Uterus (tissue), 4 donors: ENCODE data around the gene FHIT. TPM values are rescaled to one million over a fixed set of nuclear protein-coding genes. Genes with fewer than 3 reads are reported as not detected.

Source experiments
- DNase-seq, 2 donors: peaks; one replicate each; pipeline ENCODE4 v3.0.0-alpha.2; 2019 to 2020
- H3K27ac ChIP-seq, 2 donors: fragments of 200-600 bp; sonication (generic); 1 replicate in 1 of 2; 2 replicates in 1 of 2; pipeline ENCODE4 v1.5.1; 2016 to 2018
- H3K27me3 ChIP-seq, 2 donors: fragments of 200-600 bp; sonication (generic); one replicate each; pipeline ENCODE4 v1.5.1; 2018 to 2019; ENCODE audit warnings: control low read depth in 1 of 2
- H3K36me3 ChIP-seq, 2 donors: fragments of 200-600 bp; sonication (generic); one replicate each; pipeline ENCODE4 v1.5.1; 2019; ENCODE audit warnings: control low read depth in 1 of 2
- H3K4me1 ChIP-seq, 2 donors: fragments of 200-600 bp; sonication (generic); one replicate each; pipeline ENCODE4 v1.5.1; 2018 to 2019; ENCODE audit warnings: control low read depth in 1 of 2
- H3K4me3 ChIP-seq, 2 donors: fragments of 200-600 bp; sonication (generic); 1 replicate in 1 of 2; 2 replicates in 1 of 2; pipeline ENCODE4 v1.5.1; 2018 to 2019; ENCODE audit warnings: mild to moderate bottlenecking in 1 of 2
- H3K9me3 ChIP-seq, 2 donors: fragments of 200-600 bp; sonication (generic); one replicate each; pipeline ENCODE4 v1.5.1; 2019; ENCODE audit warnings: control low read depth in 1 of 2
- CTCF ChIP-seq, 4 experiments: fragments of 200-600 bp in 2 of 4; fragments of 450-650 bp in 2 of 4; sonication (generic) in 2 of 4; IDR thresholded peaks; one replicate each; pipeline ENCODE4 v1.5.1; 2016 to 2019; ENCODE audit warnings: antibody characterized with exemption in 4 of 4, mild to moderate bottlenecking in 2 of 4, moderate library complexity in 1 of 4
- POLR2A ChIP-seq, 2 donors: fragments of 450-650 bp; IDR thresholded peaks; one replicate each; pipeline ENCODE4 v1.6.1; 2016; ENCODE audit warnings: antibody characterized with exemption in 2 of 2, mild to moderate bottlenecking in 1 of 2, moderate library complexity in 1 of 2
- intact Hi-C: fragments of 100-400 bp; cut with DNase I; formaldehyde crosslinking; loops from one replicate; pipeline ENCODE4 v1.15.1; 2023; ENCODE audit warnings: low total_unique reads
- total RNA-seq, 4 donors: library from RNA; depleted of rRNA in 3 of 4; stranded (reverse); fragments of >200 nt in 3 of 4; gene quantifications; one replicate each; pipeline versions ENCODE4 v1.1.0 to v1.2.4, GENCODE V29; 2014 to 2023
- donor health status: DM: yes; HTN: yes; CAD: no.

The FHIT gene
- total RNA-seq, 4 donors from 2014 or later = 1.3 to 15.2 (median 7.3) TPM

- H3K27me3 ChIP-seq = no peaks in the 10 kb centered on the region
- no peak for DNase-seq
- no peaks in the 10 kb centered on the region for H3K9me3 ChIP-seq
- H3K4me1 ChIP-seq = no peaks in the 10 kb centered on the region
- no peak for TF ChIP-seq POLR2A (IDR thresholded peaks at IDR 0.05)
- no peaks in the 10 kb centered on the region for H3K36me3 ChIP-seq
- H3K4me3 ChIP-seq = no peak overlapping the region
- intact Hi-C loops = no loop called here
- no peak overlapping the region for H3K27ac ChIP-seq
Measured at GRCh38 chr3:59978979-59979378, 1272.3 kb downstream of the FHIT start.

- Histone ChIP-seq H3K27ac (no peak overlapping the region), H3K4me3 (no peak overlapping the region), H3K9me3 (no peaks in the 10 kb centered on the region), H3K27me3 (no peaks in the 10 kb centered on the region), H3K36me3 (no peaks in the 10 kb centered on the region), H3K4me1 (no peaks in the 10 kb centered on the region)
- intact Hi-C loops = no loop called here
- DNase-seq = no peak
- TF ChIP-seq POLR2A (IDR thresholded peaks at IDR 0.05) = no peak
- TF ChIP-seq CTCF (IDR thresholded peaks at IDR 0.05) = no peak
Measured at GRCh38 chr3:59970796-59971195, 1280.5 kb downstream of the FHIT start.

GRCh38 chr3:59970376-59970775, 1280.9 kb downstream of the FHIT start:
- intact Hi-C loops = no loop called here
- H3K27ac ChIP-seq = no peak overlapping the region
- no peak overlapping the region for H3K4me3 ChIP-seq
- no peaks in the 10 kb centered on the region for H3K4me1 ChIP-seq
- H3K9me3 ChIP-seq = no peaks in the 10 kb centered on the region
- no peaks in the 10 kb centered on the region for H3K36me3 ChIP-seq
- H3K27me3 ChIP-seq = no peaks in the 10 kb centered on the region
- TF ChIP-seq CTCF (IDR thresholded peaks at IDR 0.05) (no peak), POLR2A (IDR thresholded peaks at IDR 0.05) (no peak)
- DNase-seq = no peak

GRCh38 chr3:59968513-59969045, 1282.7 kb downstream of the FHIT start:
- intact Hi-C loops = no loop called here
- TF ChIP-seq POLR2A (IDR thresholded peaks at IDR 0.05) (no peak), CTCF (IDR thresholded peaks at IDR 0.05) (no peak)
- H3K27ac ChIP-seq = no peak overlapping the region
- no peaks in the 10 kb centered on the region for H3K36me3 ChIP-seq
- no peaks in the 10 kb centered on the region for H3K27me3 ChIP-seq
- no peaks in the 10 kb centered on the region for H3K4me1 ChIP-seq
- DNase-seq = no peak
- H3K4me3 ChIP-seq = no peak overlapping the region
- no peaks in the 10 kb centered on the region for H3K9me3 ChIP-seq

- Histone ChIP-seq H3K36me3 (no peaks in the 10 kb centered on the region), H3K27me3 (no peaks in the 10 kb centered on the region), H3K4me3 (no peak overlapping the region), H3K4me1 (no peaks in the 10 kb centered on the region), H3K9me3 (no peaks in the 10 kb centered on the region), H3K27ac (no peak overlapping the region)
- TF ChIP-seq CTCF (IDR thresholded peaks at IDR 0.05) (no peak), POLR2A (IDR thresholded peaks at IDR 0.05) (no peak)
- intact Hi-C loops = no loop called here
- DNase-seq = no peak
Measured at GRCh38 chr3:59963676-59964075, 1287.6 kb downstream of the FHIT start.

GRCh38 chr3:59957150-59957549, 1294.1 kb downstream of the FHIT start:
- H3K9me3 ChIP-seq = no peaks in the 10 kb centered on the region
- no peaks in the 10 kb centered on the region for H3K4me1 ChIP-seq
- no peak for DNase-seq
- H3K4me3 ChIP-seq = no peak overlapping the region
- intact Hi-C loops = no loop called here
- H3K27me3 ChIP-seq = no peaks in the 10 kb centered on the region
- TF ChIP-seq POLR2A (IDR thresholded peaks at IDR 0.05) (no peak), CTCF (IDR thresholded peaks at IDR 0.05) (no peak)
- H3K27ac ChIP-seq = no peak overlapping the region
- H3K36me3 ChIP-seq = no peaks in the 10 kb centered on the region
